GM23338 (cell line): Measurements from ENCODE around the gene TAF4.

Source experiments
- CREB1 ChIP-seq: fragments of 250-450 bp; sonication (Bioruptor Pico); IDR thresholded peaks from 2 replicates; pipeline ENCODE4 v1.5.0; 2020; ENCODE audit warnings: low read depth, mild to moderate bottlenecking, moderate library complexity
- CTCF ChIP-seq, 2 experiments: fragments of 200-600 bp in 1 of 2; sonication (generic) in 1 of 2; conservative IDR thresholded peaks; 2 replicates each; pipeline versions ENCODE4 v1.5.1 to v1.6.1; 2016 to 2017; ENCODE audit warnings: antibody characterized with exemption in 2 of 2, low read depth in 2 of 2, mild to moderate bottlenecking in 2 of 2, moderate library complexity in 1 of 2
- ETS1 ChIP-seq: IDR thresholded peaks from 2 replicates; pipeline ENCODE4 v1.6.1; 2016; ENCODE audit warnings: antibody characterized with exemption
- EZH2 ChIP-seq: fragments of 200-600 bp; sonication (generic); IDR thresholded peaks from one replicate; pipeline ENCODE4 v1.8.0; 2017; ENCODE audit warnings: antibody characterized with exemption, mild to moderate bottlenecking, low read depth; ENCODE audit not compliant: unreplicated experiment
- EZH2phosphoT487 ChIP-seq: fragments of 200-600 bp; sonication (generic); IDR thresholded peaks from one replicate; pipeline ENCODE4 v1.8.1; 2018; ENCODE audit warnings: antibody characterized with exemption; ENCODE audit not compliant: unreplicated experiment
- JUNB ChIP-seq: IDR thresholded peaks from one replicate; pipeline ENCODE4 v1.6.1; 2016; ENCODE audit warnings: antibody characterized with exemption; ENCODE audit not compliant: unreplicated experiment
- POLR2AphosphoS5 ChIP-seq: IDR thresholded peaks from 2 replicates; pipeline ENCODE4 v1.6.1; 2016; ENCODE audit warnings: antibody characterized with exemption, low read depth
- REST ChIP-seq: IDR thresholded peaks from one replicate; pipeline ENCODE4 v1.6.1; 2018; ENCODE audit warnings: antibody characterized with exemption; ENCODE audit not compliant: unreplicated experiment
- STAT1 ChIP-seq: IDR thresholded peaks from one replicate; pipeline ENCODE4 v1.6.1; 2016; ENCODE audit warnings: antibody characterized with exemption; ENCODE audit not compliant: unreplicated experiment
- ZNF114 ChIP-seq: fragments of 250-450 bp; sonication (Bioruptor Pico); IDR thresholded peaks from 2 replicates; pipeline ENCODE4 v1.5.0; 2020; ENCODE audit warnings: mild to moderate bottlenecking, moderate library complexity

- TF ChIP-seq CREB1 (CRISPR knock-in tag), result no peak
- no peak for TF ChIP-seq CTCF (conservative IDR thresholded peaks at IDR 0.05; ENCODE audit: low read depth in 2 of 2)
- no peak for TF ChIP-seq POLR2AphosphoS5
- TF ChIP-seq EZH2phosphoT487, result no peak
- no peak for TF ChIP-seq JUNB
- TF ChIP-seq EZH2, result no peak
- TF ChIP-seq REST, result no peak
- TF ChIP-seq ZNF114 (CRISPR knock-in tag), result no peak
- no peak for TF ChIP-seq ETS1
- no peak for TF ChIP-seq STAT1
Measured at GRCh38 chr20:62051144-62051543, 14.5 kb downstream of the TAF4 start.
